ENCODE data around the gene AFAP1. TPM values are rescaled to one million over a fixed set of nuclear protein-coding genes. Genes with fewer than 3 reads are reported as not detected.
A peak's percentile ranks its signal among the peaks of the same experiment; 100 is the strongest.

Gene AFAP1
- total and polyA plus RNA-seq, 2 donors (not counting 3 experiments of a cell fraction or from before 2014, with no cell fraction given), result 32.3 to 103 TPM

GRCh38 chr4:7761720-7762119, 177.9 kb downstream of the AFAP1 start:
- no TSS peak for BruUV-seq (replicated peaks)
- no peak overlapping the region for H3K4me2 ChIP-seq (ENCODE audit: insufficient read depth, low read length)
- no peak overlapping the region for H3K4me3 ChIP-seq (replicated peaks in 1 of 3; ENCODE audit: insufficient read depth in 1 of 3, low read depth in 1 of 3, low read length in 3 of 3)
- no peak overlapping the region for H2AFZ ChIP-seq (ENCODE audit: low read depth, low read length)
- H3K27ac ChIP-seq (ENCODE audit: insufficient read depth, low read depth, low read length), result no peak overlapping the region
- no peak for FAIRE-seq
- no peaks in the 10 kb centered on the region for H4K20me1 ChIP-seq (replicated peaks; ENCODE audit: control insufficient read depth, extremely low read depth, insufficient read depth, low read length)
- H3K9me3 ChIP-seq (replicated peaks; ENCODE audit: control insufficient read depth, insufficient read depth, low read length), result no peaks in the 10 kb centered on the region
- H3K79me2 ChIP-seq (ENCODE audit: control insufficient read depth, insufficient read depth, low read length), result peaks cover 3% of the 10 kb centered on the region
- POLR2A ChIA-PET, result no interaction called here
- CTCF ChIA-PET, result interaction anchor here (0.6 to 2.8 kb wide), 15 partner anchors 9 to 245 kb away, joined by 3 to 24 read pairs (median 4); no protein-coding TSS in a partner anchor
- peak; percentile 70 to 82 for TF ChIP-seq CTCF (IDR thresholded peaks at IDR 0.05; ENCODE audit: extremely low read depth in 1 of 2, insufficient read depth in 1 of 2, low read depth in 1 of 2, low read length in 2 of 2)
- no peak for TF ChIP-seq JUN (IDR thresholded peaks at IDR 0.05; ENCODE audit: borderline replicate concordance, insufficient read depth, insufficient read length, low read depth)
- TF ChIP-seq MYC (IDR thresholded peaks at IDR 0.05; ENCODE audit: low read depth, low read length), result no peak
- no peak for TF ChIP-seq POLR2A (IDR thresholded peaks at IDR 0.05; ENCODE audit: low read depth, low read length)
- no peak for TF ChIP-seq MAX (IDR thresholded peaks at IDR 0.05; ENCODE audit: insufficient read depth, insufficient read length)
- TF ChIP-seq POLR2AphosphoS5 (IDR thresholded peaks at IDR 0.05; ENCODE audit: insufficient read depth, low read depth, low read length), result no peak
- no peak for TF ChIP-seq GATA2 (IDR thresholded peaks at IDR 0.05; ENCODE audit: insufficient read depth, insufficient read length, low read depth, low read length)
- dilution Hi-C loops (cut with MboI; ENCODE audit: extremely low pct_ligation_motif_present, low sequenced_read_pairs) (no loop called here), intact Hi-C loops (cut with micrococcal nuclease) (loop anchor here (1.0 to 2.0 kb wide), 2 partner anchors 41 to 225 kb away; no protein-coding TSS in a partner anchor)
- H3K36me3 ChIP-seq (ENCODE audit: control insufficient read depth in 2 of 2, extremely low read depth in 1 of 2, insufficient read depth in 2 of 2, low read length in 2 of 2), result peaks cover 11 to 50% of the 10 kb centered on the region in 2 experiments
- DNase-seq (ENCODE audit: low read depth, low spot score), result peak; percentile 61
- H3K9me1 ChIP-seq (replicated peaks; ENCODE audit: control insufficient read depth, extremely low read depth, insufficient read depth, low read length), result no peaks in the 10 kb centered on the region
- H3K27me3 ChIP-seq (ENCODE audit: control insufficient read depth in 2 of 2, insufficient read depth in 2 of 2, low read length in 2 of 2), result no peaks in the 10 kb centered on the region
- H3K4me1 ChIP-seq (ENCODE audit: control insufficient read depth, extremely low read depth, insufficient read depth, low read length), result peaks cover 9% of the 10 kb centered on the region
- no peak overlapping the region for H3K9ac ChIP-seq (replicated peaks; ENCODE audit: extremely low read depth, insufficient read depth, low read length)
